ENCODE results near the gene CPEB1. TPM values are rescaled to one million over a fixed set of nuclear protein-coding genes. Genes with fewer than 3 reads are reported as not detected.

CPEB1 gene
- total RNA-seq, 4 donors from 2014 or later = 0.53 to 4.2 (median 1.9) TPM

DNA sequence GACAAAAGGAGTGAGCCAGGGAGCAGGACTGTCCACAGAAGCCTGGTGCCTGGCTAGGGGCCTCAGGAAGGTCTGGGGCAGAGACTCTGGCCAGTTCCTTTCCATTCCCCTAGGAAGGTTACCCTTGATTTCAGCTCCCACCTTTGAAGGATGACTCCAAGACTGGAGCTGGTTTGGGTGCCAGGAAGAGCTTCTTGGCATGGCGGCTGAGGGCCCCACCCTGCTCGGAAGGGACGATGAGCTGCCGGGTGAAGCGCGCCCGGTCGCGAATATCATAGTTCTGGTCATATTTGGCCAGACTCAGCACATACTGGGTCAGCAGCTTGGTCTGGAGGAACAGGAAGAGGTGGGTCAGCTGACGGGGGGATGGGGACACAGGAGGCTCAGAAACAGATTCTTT is 19.4 kb upstream of the CPEB1 start:
- Histone ChIP-seq H3K27ac (no peak overlapping the region), H3K9me3 (no peaks in the 10 kb centered on the region), H3K36me3 (no peaks in the 10 kb centered on the region), H3K4me3 (no peak overlapping the region), H3K27me3 (no peaks in the 10 kb centered on the region), H3K4me1 (no peaks in the 10 kb centered on the region)
- no peak for DNase-seq
- TF ChIP-seq, protein P1, sequence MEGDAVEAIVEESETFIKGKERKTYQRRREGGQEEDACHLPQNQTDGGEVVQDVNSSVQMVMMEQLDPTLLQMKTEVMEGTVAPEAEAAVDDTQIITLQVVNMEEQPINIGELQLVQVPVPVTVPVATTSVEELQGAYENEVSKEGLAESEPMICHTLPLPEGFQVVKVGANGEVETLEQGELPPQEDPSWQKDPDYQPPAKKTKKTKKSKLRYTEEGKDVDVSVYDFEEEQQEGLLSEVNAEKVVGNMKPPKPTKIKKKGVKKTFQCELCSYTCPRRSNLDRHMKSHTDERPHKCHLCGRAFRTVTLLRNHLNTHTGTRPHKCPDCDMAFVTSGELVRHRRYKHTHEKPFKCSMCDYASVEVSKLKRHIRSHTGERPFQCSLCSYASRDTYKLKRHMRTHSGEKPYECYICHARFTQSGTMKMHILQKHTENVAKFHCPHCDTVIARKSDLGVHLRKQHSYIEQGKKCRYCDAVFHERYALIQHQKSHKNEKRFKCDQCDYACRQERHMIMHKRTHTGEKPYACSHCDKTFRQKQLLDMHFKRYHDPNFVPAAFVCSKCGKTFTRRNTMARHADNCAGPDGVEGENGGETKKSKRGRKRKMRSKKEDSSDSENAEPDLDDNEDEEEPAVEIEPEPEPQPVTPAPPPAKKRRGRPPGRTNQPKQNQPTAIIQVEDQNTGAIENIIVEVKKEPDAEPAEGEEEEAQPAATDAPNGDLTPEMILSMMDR (IDR thresholded peaks at IDR 0.05) = no peak
- no peak for TF ChIP-seq POLR2A (IDR thresholded peaks at IDR 0.05)

GRCh38 chr15:82664021-82664420 is 16.9 kb upstream of the CPEB1 start:
- H3K36me3 ChIP-seq = no peaks in the 10 kb centered on the region

GRCh38 chr15:82663186-82663600 is 16.0 kb upstream of the CPEB1 start:
- TF ChIP-seq, protein P1 (IDR thresholded peaks at IDR 0.05) = no peak
- no peak for TF ChIP-seq POLR2A (IDR thresholded peaks at IDR 0.05)
- no peaks in the 10 kb centered on the region for H3K9me3 ChIP-seq
- H3K4me3 ChIP-seq = no peak overlapping the region
- H3K27ac ChIP-seq = no peak overlapping the region
- H3K4me1 ChIP-seq = no peaks in the 10 kb centered on the region
- H3K36me3 ChIP-seq = no peaks in the 10 kb centered on the region
- no peaks in the 10 kb centered on the region for H3K27me3 ChIP-seq
- DNase-seq = peak in 2 of 3 donors; percentile 55 to 59

More at GRCh38 chr15:82664021-82664420, 16.9 kb upstream of the CPEB1 start:
- no peaks in the 10 kb centered on the region for H3K4me1 ChIP-seq
- TF ChIP-seq, protein P1 (IDR thresholded peaks at IDR 0.05) = no peak
- no peak for TF ChIP-seq POLR2A (IDR thresholded peaks at IDR 0.05)
- H3K27me3 ChIP-seq = no peaks in the 10 kb centered on the region
- DNase-seq = peak in 1 of 3 donors; percentile 28
- no peaks in the 10 kb centered on the region for H3K9me3 ChIP-seq
- H3K4me3 ChIP-seq = no peak overlapping the region
- no peak overlapping the region for H3K27ac ChIP-seq

GRCh38 chr15:82662641-82663040 is 15.5 kb upstream of the CPEB1 start:
- H3K9me3 ChIP-seq = no peaks in the 10 kb centered on the region
- no peak for DNase-seq
- H3K27me3 ChIP-seq = no peaks in the 10 kb centered on the region
- no peak overlapping the region for H3K27ac ChIP-seq
- H3K4me3 ChIP-seq = no peak overlapping the region
- H3K4me1 ChIP-seq = no peaks in the 10 kb centered on the region
- H3K36me3 ChIP-seq = no peaks in the 10 kb centered on the region
- TF ChIP-seq, protein P1 (IDR thresholded peaks at IDR 0.05) = no peak
- TF ChIP-seq POLR2A (IDR thresholded peaks at IDR 0.05) = no peak

DNA sequence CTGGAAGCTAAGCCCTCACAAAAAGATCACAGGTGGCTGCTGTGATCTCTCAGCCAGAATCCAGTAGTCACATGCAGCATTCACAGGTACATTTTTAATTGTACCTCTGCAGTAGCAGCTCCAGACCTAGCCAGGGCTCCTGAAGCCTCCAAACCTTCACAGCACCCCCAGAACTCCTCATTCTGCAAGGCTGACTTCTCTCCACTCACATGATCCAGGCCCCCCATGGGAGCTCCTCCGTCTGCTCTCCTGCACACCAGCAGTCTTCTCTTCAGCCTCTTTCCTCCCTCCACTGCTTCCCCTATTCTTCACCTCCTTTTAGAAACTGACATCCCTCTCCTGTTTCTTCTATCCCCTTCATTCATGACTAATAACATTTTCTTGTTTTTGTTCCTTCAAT is 13.2 kb upstream of the CPEB1 start:
- no peaks in the 10 kb centered on the region for H3K27me3 ChIP-seq
- no peaks in the 10 kb centered on the region for H3K9me3 ChIP-seq
- no peaks in the 10 kb centered on the region for H3K36me3 ChIP-seq
- DNase-seq = no peak
- TF ChIP-seq POLR2A (IDR thresholded peaks at IDR 0.05) = no peak
- TF ChIP-seq, protein P1 (IDR thresholded peaks at IDR 0.05) = no peak
- no peak overlapping the region for H3K4me3 ChIP-seq
- H3K4me1 ChIP-seq = no peaks in the 10 kb centered on the region
- no peak overlapping the region for H3K27ac ChIP-seq

Data from Peyer's patch (tissue), 4 donors.